Natural killer cell (primary cell): Measurements from ENCODE around the gene S100A9. TPM values are rescaled to one million over a fixed set of nuclear protein-coding genes. Genes with fewer than 3 reads are reported as not detected.

ENCODE experiments used
- ATAC-seq, 3 donors: fragments of 150-1000 bp in 2 of 3; fragments of 200-7000 bp in 1 of 3; cut with Tn5 transposase; 1 replicate in 1 of 3; 2 replicates in 2 of 3; pipeline ENCODE4 v1.10.0; 2021; ENCODE audit warnings: mild to moderate bottlenecking in 2 of 3, moderate library complexity in 2 of 3
- DNase-seq, 2 donors: peaks; one replicate each; pipeline versions ENCODE4 v3.0.0 to v3.0.0-alpha.2; 2013 to 2021; ENCODE audit warnings: mixed read lengths in 1 of 2
- H3K27ac ChIP-seq: one replicate; pipeline ENCODE4 v1.5.1; 2013; ENCODE audit warnings: mild to moderate bottlenecking, low read length
- H3K27me3 ChIP-seq: one replicate; pipeline ENCODE4 v1.6.1; 2013; ENCODE audit warnings: low read length; ENCODE audit not compliant: control insufficient read depth, insufficient read depth
- H3K36me3 ChIP-seq: one replicate; pipeline ENCODE4 v1.6.1; 2013; ENCODE audit warnings: low read length; ENCODE audit not compliant: control insufficient read depth, insufficient read depth
- H3K4me1 ChIP-seq: one replicate; pipeline ENCODE4 v1.6.1; 2013; ENCODE audit warnings: low read length; ENCODE audit not compliant: control insufficient read depth, insufficient read depth
- H3K4me3 ChIP-seq: one replicate; pipeline ENCODE4 v1.5.1; 2013; ENCODE audit warnings: low read length
- H3K9me3 ChIP-seq: one replicate; pipeline ENCODE4 v1.6.1; 2013; ENCODE audit warnings: low read length; ENCODE audit not compliant: control insufficient read depth, insufficient read depth
- H3K27ac Mint-ChIP-seq, 2 donors: one replicate each; pipeline ENCODE4 v1.8.0; 2022; ENCODE audit warnings: mild to moderate bottlenecking in 2 of 2, mixed read lengths in 2 of 2, moderate library complexity in 1 of 2
- H3K27me3 Mint-ChIP-seq, 2 donors: one replicate each; pipeline ENCODE4 v1.8.0; 2022; ENCODE audit warnings: low read depth in 2 of 2, mixed read lengths in 2 of 2
- H3K36me3 Mint-ChIP-seq: one replicate; pipeline ENCODE4 v1.8.0; 2022; ENCODE audit warnings: mixed read lengths
- H3K4me1 Mint-ChIP-seq, 2 donors: one replicate each; pipeline ENCODE4 v1.8.0; 2022; ENCODE audit warnings: mixed read lengths in 2 of 2
- H3K4me3 Mint-ChIP-seq: one replicate; pipeline ENCODE4 v1.8.0; 2022; ENCODE audit warnings: mild to moderate bottlenecking, moderate library complexity, mixed read lengths
- H3K9me3 Mint-ChIP-seq, 2 donors: one replicate each; pipeline ENCODE4 v1.8.0; 2022; ENCODE audit warnings: mixed read lengths in 2 of 2
- WGBS: methylation state at CpG from one replicate; pipeline ENCODE4 v1.1.7; 2013; ENCODE audit warnings: missing lambda C conversion rate; ENCODE audit not compliant: insufficient coverage; 5-methylcytosine and 5-hydroxymethylcytosine counted together
- intact Hi-C: fragments of 100-400 bp; cut with micrococcal nuclease; formaldehyde crosslinking; loops from one replicate; pipeline ENCODE4 v1.14.2; 2022
- total RNA-seq, 4 donors: library from RNA; stranded (reverse); fragments of 120-200 nt in 1 of 4; gene quantifications; one replicate each; pipeline versions ENCODE4 v1.2.3 to v1.2.4, GENCODE V29; 2013 to 2022
- TF ChIP-seq, protein P1 (sequence below): fragments of 200-600 bp; IDR thresholded peaks from one replicate; pipeline ENCODE4 v1.8.0; 2022; ENCODE audit warnings: antibody characterized with exemption

S100A9 gene
- total RNA-seq, 3 donors from 2014 or later (not counting 1 experiment from before 2014, with no cell fraction given), result 13.1 to 334 (median 116) TPM

DNA sequence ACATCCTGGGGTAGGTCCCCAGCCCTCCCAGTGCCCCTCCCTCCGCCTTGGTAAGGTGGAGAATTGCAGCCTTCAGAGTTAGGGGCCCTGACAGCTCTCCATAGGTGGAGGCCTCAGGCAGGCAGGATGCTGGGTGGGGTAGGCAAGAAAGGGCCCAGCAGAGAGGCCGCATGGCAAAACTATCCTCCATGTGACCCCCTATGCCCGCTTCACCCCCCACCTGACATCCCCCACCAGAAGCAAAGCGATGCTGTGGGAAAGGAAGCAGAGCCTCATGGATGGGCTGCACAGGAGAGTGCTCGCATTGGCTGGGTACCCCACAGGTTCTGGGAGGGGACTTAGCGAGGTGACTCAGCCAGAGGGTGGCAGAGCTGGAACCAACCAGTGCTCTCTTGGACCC lies 1.6 kb downstream of the S100A9 start:
- DNase-seq, result no peak
- 93% methylated on average over 5 of the region's 6 CpGs for WGBS
- Mint-ChIP-seq H3K36me3 (no peaks in the 10 kb centered on the region), H3K27ac (no peak overlapping the region), H3K27me3 (peaks cover 12 to 14% of the 10 kb centered on the region in 2 donors), H3K4me1 (peaks cover 0 to 8% of the 10 kb centered on the region in 2 donors), H3K4me3 (no peak overlapping the region), H3K9me3 (no peaks in the 10 kb centered on the region)
- intact Hi-C loops, result no loop called here
- Histone ChIP-seq H3K4me3 (no peak overlapping the region), H3K27ac (no peak overlapping the region), H3K27me3 (no peaks in the 10 kb centered on the region), H3K36me3 (no peaks in the 10 kb centered on the region), H3K4me1 (peaks cover 7% of the 10 kb centered on the region), H3K9me3 (no peaks in the 10 kb centered on the region)
- no peak for ATAC-seq
- TF ChIP-seq, protein P1, sequence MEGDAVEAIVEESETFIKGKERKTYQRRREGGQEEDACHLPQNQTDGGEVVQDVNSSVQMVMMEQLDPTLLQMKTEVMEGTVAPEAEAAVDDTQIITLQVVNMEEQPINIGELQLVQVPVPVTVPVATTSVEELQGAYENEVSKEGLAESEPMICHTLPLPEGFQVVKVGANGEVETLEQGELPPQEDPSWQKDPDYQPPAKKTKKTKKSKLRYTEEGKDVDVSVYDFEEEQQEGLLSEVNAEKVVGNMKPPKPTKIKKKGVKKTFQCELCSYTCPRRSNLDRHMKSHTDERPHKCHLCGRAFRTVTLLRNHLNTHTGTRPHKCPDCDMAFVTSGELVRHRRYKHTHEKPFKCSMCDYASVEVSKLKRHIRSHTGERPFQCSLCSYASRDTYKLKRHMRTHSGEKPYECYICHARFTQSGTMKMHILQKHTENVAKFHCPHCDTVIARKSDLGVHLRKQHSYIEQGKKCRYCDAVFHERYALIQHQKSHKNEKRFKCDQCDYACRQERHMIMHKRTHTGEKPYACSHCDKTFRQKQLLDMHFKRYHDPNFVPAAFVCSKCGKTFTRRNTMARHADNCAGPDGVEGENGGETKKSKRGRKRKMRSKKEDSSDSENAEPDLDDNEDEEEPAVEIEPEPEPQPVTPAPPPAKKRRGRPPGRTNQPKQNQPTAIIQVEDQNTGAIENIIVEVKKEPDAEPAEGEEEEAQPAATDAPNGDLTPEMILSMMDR, result no peak

DNA sequence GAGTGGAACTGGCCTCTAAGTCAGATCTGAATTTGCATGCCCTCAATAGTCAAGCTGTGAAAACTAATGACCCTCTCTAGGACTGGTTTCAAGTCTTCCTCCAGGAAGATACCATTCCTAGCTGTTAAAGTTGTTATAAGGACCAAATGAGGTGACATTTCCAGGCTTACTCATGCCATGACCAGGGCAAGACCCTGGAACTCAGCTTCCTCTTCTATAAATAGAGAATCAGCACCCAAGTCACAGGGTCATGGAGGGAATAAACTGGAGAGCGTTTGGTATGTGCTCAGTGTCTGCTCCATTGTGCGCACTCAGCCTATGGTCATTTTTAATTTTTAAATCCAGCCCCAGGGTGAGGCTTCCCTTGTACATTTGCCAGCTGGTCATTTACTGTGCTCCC lies 2.5 kb downstream of the S100A9 start:
- no peak overlapping the region for H3K4me3 Mint-ChIP-seq
- Histone ChIP-seq H3K27ac (no peak overlapping the region), H3K4me3 (no peak overlapping the region)

DNA sequence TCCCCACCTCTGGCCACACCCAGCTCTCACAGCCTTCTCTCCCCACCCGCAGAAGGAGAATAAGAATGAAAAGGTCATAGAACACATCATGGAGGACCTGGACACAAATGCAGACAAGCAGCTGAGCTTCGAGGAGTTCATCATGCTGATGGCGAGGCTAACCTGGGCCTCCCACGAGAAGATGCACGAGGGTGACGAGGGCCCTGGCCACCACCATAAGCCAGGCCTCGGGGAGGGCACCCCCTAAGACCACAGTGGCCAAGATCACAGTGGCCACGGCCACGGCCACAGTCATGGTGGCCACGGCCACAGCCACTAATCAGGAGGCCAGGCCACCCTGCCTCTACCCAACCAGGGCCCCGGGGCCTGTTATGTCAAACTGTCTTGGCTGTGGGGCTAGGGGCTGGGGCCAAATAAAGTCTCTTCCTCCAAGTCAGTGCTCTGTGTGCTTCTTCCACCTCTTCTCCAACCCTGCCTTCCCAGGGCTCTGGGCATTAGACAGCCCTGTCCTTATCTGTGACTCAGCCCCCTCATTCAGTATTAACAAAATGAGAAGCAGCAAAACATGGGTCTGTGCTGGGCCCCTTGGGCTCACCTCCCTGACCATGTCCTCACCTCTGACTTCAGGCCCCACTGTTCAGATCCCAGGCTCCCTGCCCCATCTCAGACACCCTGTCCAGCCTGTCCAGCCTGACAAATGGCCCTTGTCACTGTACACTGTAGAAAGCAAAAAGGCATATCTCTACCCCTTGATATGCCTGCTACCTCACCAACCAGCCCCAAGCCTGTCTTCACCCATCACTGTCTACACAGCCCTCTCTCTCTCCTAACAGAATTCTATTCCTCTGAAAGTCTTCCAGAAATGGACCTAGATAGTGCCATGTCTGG lies 3.2 kb downstream of the S100A9 start:
- H3K4me1 Mint-ChIP-seq, result peaks cover 0 to 8% of the 10 kb centered on the region in 2 donors
- Histone ChIP-seq H3K4me1 (peaks cover 7% of the 10 kb centered on the region), H3K4me3 (no peak overlapping the region), H3K27me3 (no peaks in the 10 kb centered on the region), H3K27ac (no peak overlapping the region), H3K36me3 (no peaks in the 10 kb centered on the region), H3K9me3 (no peaks in the 10 kb centered on the region)
- H3K4me3 Mint-ChIP-seq, result no peak overlapping the region
- 81% methylated on average over 11 of the region's 11 CpGs for WGBS
- intact Hi-C loops, result no loop called here
- peaks cover 12 to 18% of the 10 kb centered on the region in 2 donors for H3K27me3 Mint-ChIP-seq
- peak in 1 of 3 donors; percentile 21 for ATAC-seq
- no peak for DNase-seq
- H3K36me3 Mint-ChIP-seq, result no peaks in the 10 kb centered on the region
- no peak overlapping the region for H3K27ac Mint-ChIP-seq
- TF ChIP-seq, protein P1, result no peak
- no peaks in the 10 kb centered on the region for H3K9me3 Mint-ChIP-seq

More for the DNA sequence above, 2.5 kb downstream of the S100A9 start:
- peaks cover 0 to 8% of the 10 kb centered on the region in 2 donors for H3K4me1 Mint-ChIP-seq
- peaks cover 12 to 17% of the 10 kb centered on the region in 2 donors for H3K27me3 Mint-ChIP-seq
- no peak overlapping the region for H3K27ac Mint-ChIP-seq
- Histone ChIP-seq H3K36me3 (no peaks in the 10 kb centered on the region), H3K4me1 (peaks cover 7% of the 10 kb centered on the region), H3K9me3 (no peaks in the 10 kb centered on the region), H3K27me3 (no peaks in the 10 kb centered on the region)
- H3K36me3 Mint-ChIP-seq, result no peaks in the 10 kb centered on the region
- TF ChIP-seq, protein P1, result no peak
- intact Hi-C loops, result no loop called here
- H3K9me3 Mint-ChIP-seq, result no peaks in the 10 kb centered on the region
- DNase-seq (no peak), ATAC-seq (no peak)
- 82% methylated on average over 2 of the region's 2 CpGs for WGBS
